ENCODE data around the gene ALDOA. TPM values are rescaled to one million over a fixed set of nuclear protein-coding genes. Genes with fewer than 3 reads are reported as not detected.

Gene ALDOA
- total and polyA plus RNA-seq, 9 of the 15 experiments (the other 6 are each of a cell fraction or from before 2014, with no cell fraction given): 311 to 2,224 (median 1,293) TPM

- TF ChIP-seq, protein P1, sequence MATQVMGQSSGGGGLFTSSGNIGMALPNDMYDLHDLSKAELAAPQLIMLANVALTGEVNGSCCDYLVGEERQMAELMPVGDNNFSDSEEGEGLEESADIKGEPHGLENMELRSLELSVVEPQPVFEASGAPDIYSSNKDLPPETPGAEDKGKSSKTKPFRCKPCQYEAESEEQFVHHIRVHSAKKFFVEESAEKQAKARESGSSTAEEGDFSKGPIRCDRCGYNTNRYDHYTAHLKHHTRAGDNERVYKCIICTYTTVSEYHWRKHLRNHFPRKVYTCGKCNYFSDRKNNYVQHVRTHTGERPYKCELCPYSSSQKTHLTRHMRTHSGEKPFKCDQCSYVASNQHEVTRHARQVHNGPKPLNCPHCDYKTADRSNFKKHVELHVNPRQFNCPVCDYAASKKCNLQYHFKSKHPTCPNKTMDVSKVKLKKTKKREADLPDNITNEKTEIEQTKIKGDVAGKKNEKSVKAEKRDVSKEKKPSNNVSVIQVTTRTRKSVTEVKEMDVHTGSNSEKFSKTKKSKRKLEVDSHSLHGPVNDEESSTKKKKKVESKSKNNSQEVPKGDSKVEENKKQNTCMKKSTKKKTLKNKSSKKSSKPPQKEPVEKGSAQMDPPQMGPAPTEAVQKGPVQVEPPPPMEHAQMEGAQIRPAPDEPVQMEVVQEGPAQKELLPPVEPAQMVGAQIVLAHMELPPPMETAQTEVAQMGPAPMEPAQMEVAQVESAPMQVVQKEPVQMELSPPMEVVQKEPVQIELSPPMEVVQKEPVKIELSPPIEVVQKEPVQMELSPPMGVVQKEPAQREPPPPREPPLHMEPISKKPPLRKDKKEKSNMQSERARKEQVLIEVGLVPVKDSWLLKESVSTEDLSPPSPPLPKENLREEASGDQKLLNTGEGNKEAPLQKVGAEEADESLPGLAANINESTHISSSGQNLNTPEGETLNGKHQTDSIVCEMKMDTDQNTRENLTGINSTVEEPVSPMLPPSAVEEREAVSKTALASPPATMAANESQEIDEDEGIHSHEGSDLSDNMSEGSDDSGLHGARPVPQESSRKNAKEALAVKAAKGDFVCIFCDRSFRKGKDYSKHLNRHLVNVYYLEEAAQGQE (IDR thresholded peaks at IDR 0.05; ENCODE audit: borderline replicate concordance): peak; percentile 61
- TF ChIP-seq, protein P1 (CRISPR knock-in tag; IDR thresholded peaks at IDR 0.05; ENCODE audit: low read depth): no peak
- TF ChIP-seq HMG20B (CRISPR knock-in tag; IDR thresholded peaks at IDR 0.05) (no peak), ARID4B (CRISPR knock-in tag; IDR thresholded peaks at IDR 0.05) (no peak), DIDO1 (tag; IDR thresholded peaks at IDR 0.05; ENCODE audit: low read depth) (no peak), DEAF1 (CRISPR knock-in tag; IDR thresholded peaks at IDR 0.05) (peak; percentile 42; the same call in 1 of the 2 replicates), HMGN3 (IDR thresholded peaks at IDR 0.05; ENCODE audit: borderline replicate concordance, extremely low read depth, insufficient read length, low read depth, low read length) (no peak), ZNF263 (CRISPR knock-in tag; IDR thresholded peaks at IDR 0.05; ENCODE audit: borderline replicate concordance) (0 out of 2 replicates have a peak, but pooled peaks have one; percentile 19), MYC (IDR thresholded peaks at IDR 0.05; ENCODE audit: low read depth, low read length) (0 out of 2 replicates have a peak, but pooled peaks have one; percentile 16), MYC (CRISPR knock-in tag; IDR thresholded peaks at IDR 0.05; ENCODE audit: borderline replicate concordance, low read depth) (no peak), SMC3 (conservative IDR thresholded peaks at IDR 0.05; ENCODE audit: insufficient read depth, low read depth, low read length) (peak; percentile 78), JUN (IDR thresholded peaks at IDR 0.05; ENCODE audit: borderline replicate concordance, low read depth, low read length) (0 out of 2 replicates have a peak, but pooled peaks have one; percentile 14), JUN (CRISPR knock-in tag; IDR thresholded peaks at IDR 0.05; ENCODE audit: borderline replicate concordance) (no peak)
Observed at GRCh38 chr16:30032083-30032819, 33.3 kb upstream of the ALDOA start (continued).

All from K562 (cell line).